ENCODE data around the gene MCCC1.

DNA sequence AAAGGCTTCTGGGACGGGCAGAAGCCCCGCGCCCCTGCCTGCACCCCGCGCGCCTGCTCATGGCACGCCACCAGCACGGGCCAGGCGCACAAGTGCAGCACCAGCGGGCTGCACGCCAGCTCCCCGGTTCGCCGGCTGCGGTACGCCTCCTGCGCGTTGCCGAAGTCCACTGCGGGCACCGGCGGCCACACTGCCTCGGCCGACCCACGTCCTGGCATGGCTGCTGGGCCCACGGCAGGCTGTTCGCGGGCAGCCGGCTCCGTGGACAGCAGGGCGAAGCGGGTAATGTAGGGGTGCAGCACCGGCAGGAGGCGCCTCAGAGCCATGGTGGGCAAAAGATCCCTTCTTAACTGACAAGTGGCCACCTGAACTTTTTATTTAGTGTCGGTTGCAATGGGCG, 34.8 kb downstream of the MCCC1 start:
- TF ChIP-seq EZH2 (IDR thresholded peaks at IDR 0.05), result no peak
- TF ChIP-seq YY1 (IDR thresholded peaks at IDR 0.05; ENCODE audit: extremely low read depth, insufficient replicate concordance, low read depth, low read length), result no peak
- no peak for TF ChIP-seq TCF7L2 (IDR thresholded peaks at IDR 0.05; ENCODE audit: borderline replicate concordance, extremely low read depth, insufficient read depth, insufficient read length)
- TF ChIP-seq, protein P1, sequence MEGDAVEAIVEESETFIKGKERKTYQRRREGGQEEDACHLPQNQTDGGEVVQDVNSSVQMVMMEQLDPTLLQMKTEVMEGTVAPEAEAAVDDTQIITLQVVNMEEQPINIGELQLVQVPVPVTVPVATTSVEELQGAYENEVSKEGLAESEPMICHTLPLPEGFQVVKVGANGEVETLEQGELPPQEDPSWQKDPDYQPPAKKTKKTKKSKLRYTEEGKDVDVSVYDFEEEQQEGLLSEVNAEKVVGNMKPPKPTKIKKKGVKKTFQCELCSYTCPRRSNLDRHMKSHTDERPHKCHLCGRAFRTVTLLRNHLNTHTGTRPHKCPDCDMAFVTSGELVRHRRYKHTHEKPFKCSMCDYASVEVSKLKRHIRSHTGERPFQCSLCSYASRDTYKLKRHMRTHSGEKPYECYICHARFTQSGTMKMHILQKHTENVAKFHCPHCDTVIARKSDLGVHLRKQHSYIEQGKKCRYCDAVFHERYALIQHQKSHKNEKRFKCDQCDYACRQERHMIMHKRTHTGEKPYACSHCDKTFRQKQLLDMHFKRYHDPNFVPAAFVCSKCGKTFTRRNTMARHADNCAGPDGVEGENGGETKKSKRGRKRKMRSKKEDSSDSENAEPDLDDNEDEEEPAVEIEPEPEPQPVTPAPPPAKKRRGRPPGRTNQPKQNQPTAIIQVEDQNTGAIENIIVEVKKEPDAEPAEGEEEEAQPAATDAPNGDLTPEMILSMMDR (IDR thresholded peaks at IDR 0.05 in 2 of 3, conservative IDR thresholded peaks at IDR 0.05 in 1 of 3; ENCODE audit: borderline replicate concordance in 1 of 3, insufficient read depth in 1 of 3, low read depth in 2 of 3, low read length in 2 of 3), result no peak
